Glutamatergic neuron (in vitro differentiated cells): ENCODE results near the gene ABCC8. TPM values are rescaled to one million over a fixed set of nuclear protein-coding genes. Genes with fewer than 3 reads are reported as not detected.

ENCODE experiments used
- DNase-seq: peaks from one replicate; pipeline ENCODE4 v3.0.0; 2022
- H3K27ac Mint-ChIP-seq: one replicate; pipeline ENCODE4 v1.8.0; 2020; ENCODE audit warnings: mild to moderate bottlenecking, mixed read lengths, inconsistent platforms; ENCODE audit not compliant: unreplicated experiment
- H3K27me3 Mint-ChIP-seq: one replicate; pipeline ENCODE4 v1.8.0; 2020; ENCODE audit warnings: mild to moderate bottlenecking, moderate library complexity, mixed read lengths, inconsistent platforms; ENCODE audit not compliant: unreplicated experiment
- H3K36me3 Mint-ChIP-seq: one replicate; pipeline ENCODE4 v1.8.0; 2020; ENCODE audit warnings: mild to moderate bottlenecking, mixed read lengths, inconsistent platforms; ENCODE audit not compliant: unreplicated experiment
- H3K4me1 Mint-ChIP-seq: one replicate; pipeline ENCODE4 v1.8.0; 2020; ENCODE audit warnings: mild to moderate bottlenecking, low read depth, mixed read lengths, inconsistent platforms; ENCODE audit not compliant: unreplicated experiment
- H3K4me3 Mint-ChIP-seq: one replicate; pipeline ENCODE4 v1.8.0; 2020; ENCODE audit warnings: mild to moderate bottlenecking, mixed read lengths, inconsistent platforms; ENCODE audit not compliant: unreplicated experiment
- H3K9me3 Mint-ChIP-seq: one replicate; pipeline ENCODE4 v1.8.0; 2020; ENCODE audit warnings: mild to moderate bottlenecking, moderate library complexity, mixed read lengths, inconsistent platforms; ENCODE audit not compliant: unreplicated experiment
- total RNA-seq: library from RNA; stranded (reverse); fragmentation: NEBNext Ultra II Directional; extraction: Animal tissue kit (Norgen Biotek cat#: 25700); gene quantifications from one replicate; pipeline ENCODE4 v1.2.1, GENCODE V29; 2021; ENCODE audit not compliant: unreplicated experiment
- TF ChIP-seq, protein P1 (sequence below): fragments of 200-600 bp; sonication (generic); IDR thresholded peaks from one replicate; pipeline ENCODE4 v1.5.0; 2021; ENCODE audit not compliant: partially characterized antibody, unreplicated experiment

The ABCC8 gene
- total RNA-seq, 1 donor from 2014 or later, result 5.7 TPM

DNA sequence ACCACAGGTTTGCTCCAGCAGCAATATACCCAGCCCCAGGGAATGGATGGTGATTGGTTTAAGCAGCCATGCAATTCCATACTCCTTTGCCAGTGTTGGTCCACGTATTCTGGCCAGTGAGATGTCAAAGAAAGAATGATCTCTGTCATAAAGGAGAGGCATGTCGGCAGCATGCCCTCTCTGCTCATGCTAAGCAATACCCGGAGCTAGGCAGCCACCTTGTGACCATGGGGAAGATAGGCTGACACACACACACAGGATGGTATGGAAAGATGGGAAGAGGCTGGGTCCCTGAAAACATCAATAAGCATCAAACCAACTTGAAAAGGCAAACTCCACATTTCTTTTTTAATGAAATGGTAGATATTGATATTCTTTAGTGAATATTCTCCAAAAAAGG, 5.1 kb downstream of the ABCC8 start:
- no peak for DNase-seq
- Mint-ChIP-seq H3K36me3 (no peaks in the 10 kb centered on the region), H3K4me3 (no peak overlapping the region), H3K27ac (no peak overlapping the region), H3K9me3 (peaks cover 4% of the 10 kb centered on the region), H3K27me3 (peaks cover 11% of the 10 kb centered on the region), H3K4me1 (peaks cover 24% of the 10 kb centered on the region)
- TF ChIP-seq, protein P1, sequence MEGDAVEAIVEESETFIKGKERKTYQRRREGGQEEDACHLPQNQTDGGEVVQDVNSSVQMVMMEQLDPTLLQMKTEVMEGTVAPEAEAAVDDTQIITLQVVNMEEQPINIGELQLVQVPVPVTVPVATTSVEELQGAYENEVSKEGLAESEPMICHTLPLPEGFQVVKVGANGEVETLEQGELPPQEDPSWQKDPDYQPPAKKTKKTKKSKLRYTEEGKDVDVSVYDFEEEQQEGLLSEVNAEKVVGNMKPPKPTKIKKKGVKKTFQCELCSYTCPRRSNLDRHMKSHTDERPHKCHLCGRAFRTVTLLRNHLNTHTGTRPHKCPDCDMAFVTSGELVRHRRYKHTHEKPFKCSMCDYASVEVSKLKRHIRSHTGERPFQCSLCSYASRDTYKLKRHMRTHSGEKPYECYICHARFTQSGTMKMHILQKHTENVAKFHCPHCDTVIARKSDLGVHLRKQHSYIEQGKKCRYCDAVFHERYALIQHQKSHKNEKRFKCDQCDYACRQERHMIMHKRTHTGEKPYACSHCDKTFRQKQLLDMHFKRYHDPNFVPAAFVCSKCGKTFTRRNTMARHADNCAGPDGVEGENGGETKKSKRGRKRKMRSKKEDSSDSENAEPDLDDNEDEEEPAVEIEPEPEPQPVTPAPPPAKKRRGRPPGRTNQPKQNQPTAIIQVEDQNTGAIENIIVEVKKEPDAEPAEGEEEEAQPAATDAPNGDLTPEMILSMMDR, result no peak

DNA sequence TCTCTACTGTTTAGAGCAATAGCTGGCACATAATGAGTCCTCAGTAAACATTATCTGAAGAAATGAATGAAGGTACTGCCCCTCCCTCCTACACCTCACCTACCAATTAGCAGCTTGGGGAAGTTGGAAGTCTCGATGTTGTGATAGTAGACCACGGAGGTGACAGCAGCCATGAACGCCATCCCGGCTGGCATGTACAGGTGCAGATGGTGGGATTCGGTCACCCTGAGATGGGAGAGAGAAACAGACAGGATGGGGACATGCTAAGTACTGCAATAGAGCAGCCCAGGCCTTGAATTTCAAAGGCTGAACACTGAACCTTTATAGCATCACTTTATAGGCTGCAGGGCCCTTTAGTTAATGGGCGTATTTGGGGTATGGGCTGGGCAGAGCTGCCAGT, 6.6 kb downstream of the ABCC8 start:
- TF ChIP-seq, protein P1, result no peak
- DNase-seq, result no peak
- no peak overlapping the region for H3K27ac Mint-ChIP-seq
- no peaks in the 10 kb centered on the region for H3K36me3 Mint-ChIP-seq
- peaks cover 22% of the 10 kb centered on the region for H3K4me1 Mint-ChIP-seq
- no peak overlapping the region for H3K4me3 Mint-ChIP-seq
- peaks cover 8% of the 10 kb centered on the region for H3K27me3 Mint-ChIP-seq
- peaks cover 5% of the 10 kb centered on the region for H3K9me3 Mint-ChIP-seq

DNA sequence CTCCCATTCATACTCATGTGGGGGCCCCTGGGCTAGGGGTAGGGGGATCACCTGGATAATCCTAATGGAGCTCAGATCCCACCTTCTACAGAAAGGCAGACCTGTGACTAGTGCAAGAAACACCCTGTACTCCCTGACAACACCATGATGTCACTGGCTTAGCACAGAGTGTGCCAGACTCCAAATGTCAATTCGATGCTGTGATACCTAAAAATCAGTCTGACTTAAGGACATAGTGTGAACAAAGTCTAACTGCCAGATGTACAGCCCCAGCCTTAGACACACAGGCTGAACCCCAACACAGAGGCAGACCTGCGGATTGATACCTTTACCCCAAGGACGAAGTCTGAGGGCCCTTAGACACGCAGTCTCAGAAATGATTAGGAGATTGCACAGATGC, 8.5 kb downstream of the ABCC8 start:
- Mint-ChIP-seq H3K27ac (no peak overlapping the region), H3K4me3 (no peak overlapping the region), H3K27me3 (peaks cover 3% of the 10 kb centered on the region), H3K36me3 (no peaks in the 10 kb centered on the region), H3K9me3 (peaks cover 5% of the 10 kb centered on the region), H3K4me1 (peaks cover 9% of the 10 kb centered on the region)
- TF ChIP-seq, protein P1, result no peak
- no peak for DNase-seq

DNA sequence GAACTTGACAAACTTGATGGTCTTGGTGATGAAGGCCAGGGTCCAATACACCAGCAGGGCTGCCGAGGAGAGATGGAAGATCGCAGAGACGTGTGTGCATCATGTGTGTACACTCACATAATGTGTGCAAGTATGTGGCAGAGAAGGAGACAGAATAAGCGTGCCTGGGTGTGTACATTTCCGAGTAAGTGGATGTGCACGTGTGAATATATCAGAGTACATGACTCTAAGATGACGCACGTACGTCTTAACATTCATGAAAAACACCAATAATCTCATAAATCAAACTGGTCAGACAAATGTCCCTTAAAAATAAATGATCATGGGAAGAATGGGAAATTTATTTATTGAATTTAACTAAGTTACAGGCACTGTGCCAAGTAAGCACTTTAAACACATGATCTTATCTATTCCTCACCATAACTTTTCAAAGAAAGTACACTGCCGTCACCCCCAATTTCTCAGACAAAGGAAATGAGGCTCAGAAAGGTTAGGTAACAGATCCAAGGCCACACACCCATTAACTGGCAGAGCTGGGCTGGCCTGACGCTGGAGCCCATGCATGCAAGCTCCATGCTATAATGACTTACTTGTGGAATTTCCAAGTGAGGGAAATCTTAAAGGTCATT, 13.0 kb downstream of the ABCC8 start:
- no peaks in the 10 kb centered on the region for H3K4me1 Mint-ChIP-seq
- H3K4me3 Mint-ChIP-seq, result no peak overlapping the region
- no peak overlapping the region for H3K27ac Mint-ChIP-seq
- TF ChIP-seq, protein P1, result no peak
- H3K27me3 Mint-ChIP-seq, result peaks cover 7% of the 10 kb centered on the region
- no peaks in the 10 kb centered on the region for H3K36me3 Mint-ChIP-seq
- DNase-seq, result no peak
- H3K9me3 Mint-ChIP-seq, result peaks cover 8% of the 10 kb centered on the region

DNA sequence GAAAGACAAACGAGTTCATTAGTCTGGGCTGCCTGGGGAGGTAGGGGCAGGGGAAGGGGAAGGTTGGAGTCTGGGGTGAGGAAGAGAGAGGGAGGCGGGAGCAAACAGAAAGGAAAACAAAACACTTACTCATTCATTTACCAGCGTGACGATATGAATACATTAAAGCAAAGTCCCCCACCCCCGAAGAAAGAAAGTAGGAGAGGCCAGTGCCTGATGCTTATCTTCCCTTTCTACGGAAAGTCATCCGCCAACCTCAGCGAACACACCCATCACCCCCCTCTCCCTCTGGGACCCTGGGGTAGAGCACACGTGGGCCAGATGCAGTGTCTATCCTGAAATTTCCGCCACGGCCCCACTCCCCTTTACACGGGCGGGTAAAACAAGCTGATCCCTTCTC, 13.7 kb downstream of the ABCC8 start:
- H3K4me1 Mint-ChIP-seq, result peaks cover 3% of the 10 kb centered on the region
- no peak for DNase-seq
- no peak overlapping the region for H3K4me3 Mint-ChIP-seq
- H3K27ac Mint-ChIP-seq, result no peak overlapping the region
- H3K27me3 Mint-ChIP-seq, result peaks cover 7% of the 10 kb centered on the region
- peaks cover 8% of the 10 kb centered on the region for H3K9me3 Mint-ChIP-seq
- TF ChIP-seq, protein P1, result no peak
- H3K36me3 Mint-ChIP-seq, result no peaks in the 10 kb centered on the region
